ENCODE results near the gene PLPPR4.

Gene PLPPR4

DNA sequence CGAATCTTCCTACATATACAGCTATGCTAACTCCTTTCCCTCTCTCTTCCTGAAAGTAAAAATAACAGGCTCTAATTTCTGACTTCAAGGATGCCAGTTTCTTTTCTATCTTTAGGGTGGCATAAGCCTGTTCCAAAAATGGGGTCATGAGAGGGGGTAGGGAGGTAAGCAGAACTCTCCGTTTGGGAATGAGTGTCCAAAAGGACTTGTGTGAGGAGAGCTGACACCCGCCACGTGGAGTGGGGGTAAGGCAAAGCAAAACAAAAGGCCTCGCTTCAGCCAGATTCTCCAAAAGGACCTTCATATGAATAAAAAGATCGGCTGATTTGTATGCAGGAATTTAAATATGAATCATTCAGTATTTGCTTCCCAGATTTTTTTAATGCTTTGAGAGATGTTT lies 28.6 kb downstream of the PLPPR4 start:
- no peaks in the 10 kb centered on the region for H3K4me1 Mint-ChIP-seq (ENCODE audit: low read depth)
- no peaks in the 10 kb centered on the region for H3K36me3 Mint-ChIP-seq (ENCODE audit: low read depth)
- H3K27me3 Mint-ChIP-seq (ENCODE audit: low read depth), result no peaks in the 10 kb centered on the region
- no peak overlapping the region for H3K4me3 Mint-ChIP-seq
- H3K9me3 Mint-ChIP-seq, result no peaks in the 10 kb centered on the region
- no peak overlapping the region for H3K27ac Mint-ChIP-seq

- Mint-ChIP-seq H3K27me3 (ENCODE audit: low read depth) (no peaks in the 10 kb centered on the region), H3K4me3 (no peak overlapping the region), H3K9me3 (no peaks in the 10 kb centered on the region), H3K4me1 (ENCODE audit: low read depth) (no peaks in the 10 kb centered on the region), H3K27ac (no peak overlapping the region), H3K36me3 (ENCODE audit: low read depth) (no peaks in the 10 kb centered on the region)
Measured at GRCh38 chr1:99297923-99298322, 33.6 kb downstream of the PLPPR4 start.

GRCh38 chr1:99304725-99305282 lies 40.5 kb downstream of the PLPPR4 start:
- Mint-ChIP-seq H3K27ac (no peak overlapping the region), H3K4me3 (no peak overlapping the region), H3K9me3 (no peaks in the 10 kb centered on the region), H3K4me1 (ENCODE audit: low read depth) (no peaks in the 10 kb centered on the region), H3K27me3 (ENCODE audit: low read depth) (no peaks in the 10 kb centered on the region), H3K36me3 (ENCODE audit: low read depth) (no peaks in the 10 kb centered on the region)

GRCh38 chr1:99305626-99306025 lies 41.3 kb downstream of the PLPPR4 start:
- no peaks in the 10 kb centered on the region for H3K27me3 Mint-ChIP-seq (ENCODE audit: low read depth)
- no peak overlapping the region for H3K4me3 Mint-ChIP-seq
- no peaks in the 10 kb centered on the region for H3K9me3 Mint-ChIP-seq
- no peaks in the 10 kb centered on the region for H3K36me3 Mint-ChIP-seq (ENCODE audit: low read depth)
- no peak overlapping the region for H3K27ac Mint-ChIP-seq
- H3K4me1 Mint-ChIP-seq (ENCODE audit: low read depth), result no peaks in the 10 kb centered on the region

DNA sequence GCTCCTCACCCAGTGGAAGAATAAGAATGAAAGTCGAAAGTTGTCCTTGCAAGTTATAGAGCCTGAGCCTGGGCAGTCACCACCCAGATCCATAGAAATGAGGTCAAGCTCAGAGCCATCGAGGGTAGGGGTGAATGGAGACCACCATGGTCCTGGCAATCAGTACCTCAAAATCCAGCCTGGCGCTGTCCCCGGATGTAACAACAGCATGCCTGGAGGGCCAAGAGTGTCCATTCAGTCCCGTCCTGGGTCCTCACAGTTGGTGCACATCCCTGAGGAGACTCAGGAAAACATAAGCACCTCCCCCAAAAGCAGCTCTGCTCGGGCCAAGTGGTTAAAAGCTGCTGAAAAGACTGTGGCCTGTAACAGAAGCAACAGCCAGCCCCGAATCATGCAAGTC lies 41.8 kb downstream of the PLPPR4 start:
- H3K9me3 Mint-ChIP-seq, result no peaks in the 10 kb centered on the region

GRCh38 chr1:99306644-99307043 lies 42.4 kb downstream of the PLPPR4 start:
- Mint-ChIP-seq H3K4me1 (ENCODE audit: low read depth) (no peaks in the 10 kb centered on the region), H3K4me3 (no peak overlapping the region), H3K27ac (no peak overlapping the region), H3K27me3 (ENCODE audit: low read depth) (no peaks in the 10 kb centered on the region), H3K9me3 (no peaks in the 10 kb centered on the region), H3K36me3 (ENCODE audit: low read depth) (no peaks in the 10 kb centered on the region)

More for the DNA sequence above, 41.8 kb downstream of the PLPPR4 start:
- Mint-ChIP-seq H3K4me1 (ENCODE audit: low read depth) (no peaks in the 10 kb centered on the region), H3K4me3 (no peak overlapping the region), H3K27me3 (ENCODE audit: low read depth) (no peaks in the 10 kb centered on the region), H3K36me3 (ENCODE audit: low read depth) (no peaks in the 10 kb centered on the region), H3K27ac (no peak overlapping the region)

GRCh38 chr1:99315305-99315704 lies 51.0 kb downstream of the PLPPR4 start:
- no peaks in the 10 kb centered on the region for H3K4me1 Mint-ChIP-seq (ENCODE audit: low read depth)
- H3K27ac Mint-ChIP-seq, result no peak overlapping the region
- no peaks in the 10 kb centered on the region for H3K27me3 Mint-ChIP-seq (ENCODE audit: low read depth)

DNA sequence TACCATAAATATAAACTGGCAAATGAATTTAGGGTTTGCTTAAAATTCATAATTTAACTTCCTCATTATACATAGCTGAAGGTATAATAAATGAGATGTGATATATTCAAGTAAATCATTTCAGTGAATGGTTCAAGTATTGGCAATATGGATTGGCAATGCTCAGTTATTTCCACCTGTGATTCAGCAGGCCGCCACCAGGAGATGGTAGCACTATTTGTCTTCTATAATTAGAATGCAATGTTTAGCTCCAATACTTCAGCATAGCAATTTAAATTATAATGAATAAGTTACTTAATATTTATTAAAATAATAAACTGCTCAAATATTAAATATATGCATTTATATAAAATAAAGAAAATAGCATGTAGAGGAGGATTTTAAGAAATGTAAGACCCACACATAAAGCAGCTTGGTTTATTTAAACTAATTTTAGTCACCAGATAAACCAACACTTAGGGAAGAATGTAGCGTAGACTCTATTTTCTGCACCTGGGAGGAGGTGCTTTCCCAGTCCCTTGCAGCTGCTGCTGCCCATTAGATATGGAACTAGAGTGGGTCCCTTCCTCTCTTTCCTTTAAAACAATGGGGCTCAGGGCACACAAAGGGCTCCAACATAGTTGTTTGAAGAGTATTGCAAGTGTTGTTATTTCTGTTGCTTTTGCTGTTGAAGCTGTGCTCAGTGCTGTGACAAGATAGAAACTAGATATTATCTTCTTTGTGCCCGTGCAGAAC lies 62.1 kb downstream of the PLPPR4 start:
- H3K36me3 Mint-ChIP-seq (ENCODE audit: low read depth), result no peaks in the 10 kb centered on the region
- no peak overlapping the region for H3K27ac Mint-ChIP-seq
- H3K4me3 Mint-ChIP-seq, result no peak overlapping the region
- peaks cover 3% of the 10 kb centered on the region for H3K9me3 Mint-ChIP-seq
- no peaks in the 10 kb centered on the region for H3K27me3 Mint-ChIP-seq (ENCODE audit: low read depth)
- H3K4me1 Mint-ChIP-seq (ENCODE audit: low read depth), result no peaks in the 10 kb centered on the region

More at GRCh38 chr1:99315305-99315704, 51.0 kb downstream of the PLPPR4 start:
- Mint-ChIP-seq H3K9me3 (no peaks in the 10 kb centered on the region), H3K4me3 (no peak overlapping the region), H3K36me3 (ENCODE audit: low read depth) (no peaks in the 10 kb centered on the region)

DNA sequence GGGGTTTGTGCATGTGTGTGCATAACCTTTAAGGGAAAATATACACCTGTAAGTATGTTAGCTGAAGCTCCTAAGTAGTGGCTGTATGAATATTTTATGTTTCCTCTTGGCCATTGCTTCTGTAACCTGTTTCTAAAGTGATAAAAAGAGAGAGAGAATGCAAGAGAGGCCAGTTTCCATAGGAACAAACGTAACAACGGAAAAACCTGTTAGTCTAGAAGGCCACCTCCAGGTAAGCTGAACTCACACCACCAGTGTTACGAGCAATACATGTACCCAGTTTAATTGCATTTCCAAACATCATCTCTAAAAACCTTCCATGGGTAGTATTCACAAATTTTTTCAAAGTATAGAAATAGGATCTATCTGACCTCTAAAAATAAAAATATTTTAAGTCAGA lies 63.1 kb downstream of the PLPPR4 start:
- Mint-ChIP-seq H3K36me3 (ENCODE audit: low read depth) (no peaks in the 10 kb centered on the region), H3K9me3 (peaks cover 3% of the 10 kb centered on the region), H3K27ac (no peak overlapping the region), H3K27me3 (ENCODE audit: low read depth) (no peaks in the 10 kb centered on the region), H3K4me1 (ENCODE audit: low read depth) (no peaks in the 10 kb centered on the region), H3K4me3 (no peak overlapping the region)

- Mint-ChIP-seq H3K27ac (no peak overlapping the region), H3K4me3 (no peak overlapping the region), H3K4me1 (ENCODE audit: low read depth) (no peaks in the 10 kb centered on the region), H3K36me3 (ENCODE audit: low read depth) (no peaks in the 10 kb centered on the region), H3K9me3 (peaks cover 3% of the 10 kb centered on the region), H3K27me3 (ENCODE audit: low read depth) (no peaks in the 10 kb centered on the region)
Measured at GRCh38 chr1:99328171-99328570, 63.9 kb downstream of the PLPPR4 start.

GRCh38 chr1:99331083-99331482 lies 66.8 kb downstream of the PLPPR4 start:
- H3K9me3 Mint-ChIP-seq, result peaks cover 3% of the 10 kb centered on the region
- no peaks in the 10 kb centered on the region for H3K27me3 Mint-ChIP-seq (ENCODE audit: low read depth)
- H3K4me3 Mint-ChIP-seq, result no peak overlapping the region
- H3K4me1 Mint-ChIP-seq (ENCODE audit: low read depth), result no peaks in the 10 kb centered on the region
- H3K27ac Mint-ChIP-seq, result no peak overlapping the region
- H3K36me3 Mint-ChIP-seq (ENCODE audit: low read depth), result no peaks in the 10 kb centered on the region

DNA sequence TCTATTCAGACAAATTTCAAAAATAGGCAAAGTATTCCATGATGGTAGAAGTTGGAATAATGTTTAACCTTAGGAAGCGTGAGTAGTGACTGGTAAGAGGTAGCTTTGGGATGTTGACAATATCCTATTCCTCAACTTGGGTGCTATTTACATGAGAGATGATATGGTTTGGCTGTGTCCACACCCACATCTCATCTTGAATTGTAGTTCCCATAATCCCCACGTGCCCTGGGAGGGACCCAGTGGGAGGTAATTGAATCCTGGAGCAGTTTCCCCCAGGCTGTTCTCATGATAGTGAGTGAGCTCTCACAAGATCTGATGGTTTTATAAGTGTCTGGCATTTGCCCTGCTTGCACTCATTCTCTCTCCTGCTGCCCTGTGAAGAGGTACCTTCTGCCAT lies 67.3 kb downstream of the PLPPR4 start:
- H3K36me3 Mint-ChIP-seq (ENCODE audit: low read depth), result no peaks in the 10 kb centered on the region
- H3K9me3 Mint-ChIP-seq, result peaks cover 3% of the 10 kb centered on the region
- H3K27ac Mint-ChIP-seq, result no peak overlapping the region
- H3K27me3 Mint-ChIP-seq (ENCODE audit: low read depth), result no peaks in the 10 kb centered on the region
- no peak overlapping the region for H3K4me3 Mint-ChIP-seq
- H3K4me1 Mint-ChIP-seq (ENCODE audit: low read depth), result no peaks in the 10 kb centered on the region

DNA sequence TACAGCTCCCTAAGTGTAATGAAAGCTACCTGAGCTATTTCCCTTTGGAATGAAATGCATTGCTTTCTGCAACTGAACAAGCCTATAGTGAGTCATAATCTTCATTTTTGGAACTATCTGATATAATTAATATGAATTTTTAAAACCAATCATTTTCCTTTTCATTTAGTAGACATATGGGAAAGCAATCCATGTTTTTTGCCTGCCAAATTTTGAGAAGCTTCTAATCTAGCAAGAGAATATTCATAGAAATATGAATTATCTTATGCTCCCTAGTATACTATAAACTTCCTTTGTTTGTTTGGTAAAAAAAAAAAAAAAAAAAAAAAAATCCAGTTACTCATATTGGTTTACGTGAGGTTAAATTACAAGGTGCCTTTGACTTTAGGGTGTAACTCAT lies 68.3 kb downstream of the PLPPR4 start:
- Mint-ChIP-seq H3K4me3 (no peak overlapping the region), H3K4me1 (ENCODE audit: low read depth) (no peaks in the 10 kb centered on the region), H3K27ac (no peak overlapping the region), H3K9me3 (peaks cover 3% of the 10 kb centered on the region), H3K27me3 (ENCODE audit: low read depth) (no peaks in the 10 kb centered on the region), H3K36me3 (ENCODE audit: low read depth) (no peaks in the 10 kb centered on the region)

DNA sequence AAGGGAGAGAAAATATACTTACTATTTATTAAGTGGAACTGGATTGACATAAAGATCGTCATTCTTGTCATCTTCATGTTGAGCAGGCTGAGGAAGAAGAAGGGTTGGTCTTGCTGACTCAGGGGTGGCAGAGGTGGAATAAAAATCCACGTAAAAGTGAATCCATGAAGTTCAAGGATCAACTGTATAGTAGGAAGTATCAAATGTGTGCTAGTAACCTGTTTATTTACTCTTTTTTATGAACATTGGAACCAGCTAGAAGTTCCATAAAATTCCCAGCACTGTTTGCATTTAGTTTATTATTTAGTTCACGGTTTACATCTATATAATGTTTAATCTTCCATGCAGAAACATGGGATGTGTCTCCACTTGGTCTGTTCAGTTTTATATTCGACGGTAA lies 70.7 kb downstream of the PLPPR4 start:
- Mint-ChIP-seq H3K36me3 (ENCODE audit: low read depth) (no peaks in the 10 kb centered on the region), H3K4me1 (ENCODE audit: low read depth) (no peaks in the 10 kb centered on the region), H3K27me3 (ENCODE audit: low read depth) (no peaks in the 10 kb centered on the region)

DNA sequence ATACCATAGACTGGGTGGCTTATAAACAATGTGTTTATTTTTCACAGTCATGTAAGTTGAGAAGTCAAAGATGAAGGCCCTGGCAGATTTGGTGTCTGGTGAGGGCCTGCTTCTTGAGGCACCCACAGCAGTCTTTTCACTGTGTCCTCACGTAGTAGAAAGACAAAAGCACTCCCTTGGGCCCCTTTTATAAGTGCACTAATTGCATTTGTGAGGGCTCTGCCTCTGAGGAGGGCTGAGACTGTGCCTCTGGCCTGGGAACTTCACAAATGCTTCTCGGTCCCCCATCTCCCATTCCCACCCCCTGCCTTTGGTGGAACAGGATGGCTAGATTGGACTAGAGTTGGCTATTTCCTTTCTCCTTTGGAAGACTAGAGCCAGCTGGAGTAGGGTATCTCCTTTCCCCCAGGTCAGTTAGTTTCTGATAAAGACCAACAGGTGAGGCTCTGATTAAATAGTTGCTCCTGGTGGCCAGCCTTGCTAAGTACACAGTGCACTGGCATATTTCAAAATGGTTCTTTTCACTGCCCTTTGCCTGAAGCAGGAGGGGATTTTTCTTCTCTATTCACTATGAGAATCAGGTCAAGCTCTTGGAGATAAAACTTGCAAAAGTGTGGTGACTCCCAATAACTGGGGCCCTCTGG lies 82.9 kb downstream of the PLPPR4 start:
- H3K27ac Mint-ChIP-seq, result no peak overlapping the region
- H3K9me3 Mint-ChIP-seq, result peaks cover under 1% of the 10 kb centered on the region
- no peak overlapping the region for H3K4me3 Mint-ChIP-seq
- no peaks in the 10 kb centered on the region for H3K27me3 Mint-ChIP-seq (ENCODE audit: low read depth)
- H3K36me3 Mint-ChIP-seq (ENCODE audit: low read depth), result no peaks in the 10 kb centered on the region
- no peaks in the 10 kb centered on the region for H3K4me1 Mint-ChIP-seq (ENCODE audit: low read depth)

More for the DNA sequence above, 70.7 kb downstream of the PLPPR4 start:
- Mint-ChIP-seq H3K9me3 (peaks cover 3% of the 10 kb centered on the region), H3K4me3 (no peak overlapping the region), H3K27ac (no peak overlapping the region)
